SK-N-SH (cell line): Measurements from ENCODE around the gene SCGB1C2.
"Not testable (repeated sequence)": the region's sequence is repeated elsewhere in the genome, so short reads cannot be mapped to it uniquely, and the experiment has no call there.

ENCODE experiments used
- ELF1 ChIP-seq: IDR thresholded peaks from 2 replicates; pipeline ENCODE4 v1.4.0; 2012
- EP300 ChIP-seq, 2 experiments: IDR thresholded peaks; 2 replicates each; pipeline versions ENCODE4 v1.4.0 to v1.6.1; 2012; ENCODE audit warnings: borderline replicate concordance in 1 of 2, low read depth in 1 of 2, low read length in 1 of 2
- EZH2phosphoT487 ChIP-seq: fragments of 200-600 bp; sonication (generic); IDR thresholded peaks from 2 replicates; pipeline ENCODE4 v1.6.1; 2017; ENCODE audit warnings: low read depth, mixed run types, mild to moderate bottlenecking, antibody characterized with exemption, moderate library complexity, borderline replicate concordance
- SMC3 ChIP-seq: IDR thresholded peaks from 2 replicates; pipeline ENCODE4 v1.6.1; 2012; ENCODE audit warnings: low read depth, low read length, improper control_type of control experiment
- TEAD4 ChIP-seq: IDR thresholded peaks from 2 replicates; pipeline ENCODE4 v1.4.0; 2012; ENCODE audit warnings: mild to moderate bottlenecking, borderline replicate concordance; ENCODE audit not compliant: insufficient read depth
- TF ChIP-seq, protein P1 (sequence below): IDR thresholded peaks from 2 replicates; pipeline ENCODE4 v1.4.0; 2012; ENCODE audit warnings: low read depth, borderline replicate concordance
- TF ChIP-seq, protein P2 (sequence below): fragments of 200-600 bp; sonication (generic); IDR thresholded peaks from 2 replicates; pipeline ENCODE4 v1.6.1; 2017; ENCODE audit warnings: antibody characterized with exemption, mild to moderate bottlenecking, moderate library complexity

DNA sequence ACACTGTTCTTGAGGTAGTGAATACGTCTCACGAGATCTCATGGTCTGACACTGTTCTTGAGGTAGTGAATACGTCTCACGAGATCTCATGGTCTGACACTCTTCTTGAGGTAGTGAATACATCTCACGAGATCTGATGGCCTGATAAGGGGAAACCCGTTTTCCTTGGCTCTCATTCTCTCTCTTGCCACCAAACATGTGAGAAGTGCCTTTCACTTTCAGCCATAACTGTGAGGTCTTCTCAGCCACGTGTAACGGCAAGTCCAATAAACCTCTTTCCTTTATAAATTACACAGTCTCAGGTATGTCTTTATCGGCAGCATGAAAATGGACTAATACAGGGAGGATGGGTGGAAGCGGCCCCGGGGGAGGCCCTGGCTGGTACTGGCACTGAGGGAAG is 31.2 kb downstream of the SCGB1C2 start:
- TF ChIP-seq, protein P1, sequence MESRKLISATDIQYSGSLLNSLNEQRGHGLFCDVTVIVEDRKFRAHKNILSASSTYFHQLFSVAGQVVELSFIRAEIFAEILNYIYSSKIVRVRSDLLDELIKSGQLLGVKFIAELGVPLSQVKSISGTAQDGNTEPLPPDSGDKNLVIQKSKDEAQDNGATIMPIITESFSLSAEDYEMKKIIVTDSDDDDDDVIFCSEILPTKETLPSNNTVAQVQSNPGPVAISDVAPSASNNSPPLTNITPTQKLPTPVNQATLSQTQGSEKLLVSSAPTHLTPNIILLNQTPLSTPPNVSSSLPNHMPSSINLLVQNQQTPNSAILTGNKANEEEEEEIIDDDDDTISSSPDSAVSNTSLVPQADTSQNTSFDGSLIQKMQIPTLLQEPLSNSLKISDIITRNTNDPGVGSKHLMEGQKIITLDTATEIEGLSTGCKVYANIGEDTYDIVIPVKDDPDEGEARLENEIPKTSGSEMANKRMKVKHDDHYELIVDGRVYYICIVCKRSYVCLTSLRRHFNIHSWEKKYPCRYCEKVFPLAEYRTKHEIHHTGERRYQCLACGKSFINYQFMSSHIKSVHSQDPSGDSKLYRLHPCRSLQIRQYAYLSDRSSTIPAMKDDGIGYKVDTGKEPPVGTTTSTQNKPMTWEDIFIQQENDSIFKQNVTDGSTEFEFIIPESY: not testable (repeated sequence)
- TF ChIP-seq, protein P2, sequence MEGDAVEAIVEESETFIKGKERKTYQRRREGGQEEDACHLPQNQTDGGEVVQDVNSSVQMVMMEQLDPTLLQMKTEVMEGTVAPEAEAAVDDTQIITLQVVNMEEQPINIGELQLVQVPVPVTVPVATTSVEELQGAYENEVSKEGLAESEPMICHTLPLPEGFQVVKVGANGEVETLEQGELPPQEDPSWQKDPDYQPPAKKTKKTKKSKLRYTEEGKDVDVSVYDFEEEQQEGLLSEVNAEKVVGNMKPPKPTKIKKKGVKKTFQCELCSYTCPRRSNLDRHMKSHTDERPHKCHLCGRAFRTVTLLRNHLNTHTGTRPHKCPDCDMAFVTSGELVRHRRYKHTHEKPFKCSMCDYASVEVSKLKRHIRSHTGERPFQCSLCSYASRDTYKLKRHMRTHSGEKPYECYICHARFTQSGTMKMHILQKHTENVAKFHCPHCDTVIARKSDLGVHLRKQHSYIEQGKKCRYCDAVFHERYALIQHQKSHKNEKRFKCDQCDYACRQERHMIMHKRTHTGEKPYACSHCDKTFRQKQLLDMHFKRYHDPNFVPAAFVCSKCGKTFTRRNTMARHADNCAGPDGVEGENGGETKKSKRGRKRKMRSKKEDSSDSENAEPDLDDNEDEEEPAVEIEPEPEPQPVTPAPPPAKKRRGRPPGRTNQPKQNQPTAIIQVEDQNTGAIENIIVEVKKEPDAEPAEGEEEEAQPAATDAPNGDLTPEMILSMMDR: not testable (repeated sequence)
- not testable (repeated sequence) for TF ChIP-seq EP300 (IDR thresholded peaks at IDR 0.05; ENCODE audit: borderline replicate concordance in 1 of 2, low read depth in 1 of 2, low read length in 1 of 2); SMC3; TEAD4; EZH2phosphoT487; ELF1
